Measurements from ENCODE around the gene AGXT2. TPM values are rescaled to one million over a fixed set of nuclear protein-coding genes. Genes with fewer than 3 reads are reported as not detected.

AGXT2 gene
- total RNA-seq, 1 experiment from 2014 or later = not detected

- Histone ChIP-seq H3K79me2 (ENCODE audit: insufficient read depth, low read length) (no peaks in the 10 kb centered on the region), H3K9me3 (ENCODE audit: control insufficient read depth in 1 of 2, insufficient read depth in 1 of 2, low read depth in 1 of 2, low read length in 2 of 2) (no peaks in the 10 kb centered on the region), H3K9me2 (ENCODE audit: insufficient read depth) (no peaks in the 10 kb centered on the region), H3K4me3 (replicated peaks in 1 of 2; ENCODE audit: low read depth in 1 of 2, low read length in 2 of 2) (no peak overlapping the region), H2AFZ (ENCODE audit: low read depth, low read length, poor library complexity, severe bottlenecking) (no peak overlapping the region), H3K4me1 (ENCODE audit: control insufficient read depth in 1 of 2, insufficient read depth in 2 of 2, low read length in 2 of 2) (no peaks in the 10 kb centered on the region), H3K4me2 (ENCODE audit: low read length) (no peak overlapping the region), H3K27me3 (ENCODE audit: insufficient read depth, low read length) (peaks cover 26% of the 10 kb centered on the region), H3K27ac (ENCODE audit: low read depth, low read length) (no peak overlapping the region), H3K36me3 (ENCODE audit: control insufficient read depth in 1 of 2, insufficient read depth in 2 of 2, low read length in 2 of 2) (no peaks in the 10 kb centered on the region), H3K9ac (ENCODE audit: low read length) (no peak overlapping the region), H4K20me1 (ENCODE audit: insufficient read depth) (no peaks in the 10 kb centered on the region)
- ChIA-PET POLR2A (no interaction called here), CTCF (no interaction called here), RAD21 (ENCODE audit: low non-redundant PET in 1 of 2, low total read pairs in 2 of 2, uncharacterized antibody in 2 of 2, unreplicated experiment in 2 of 2) (no interaction called here)
- no peak for DNase-seq (ENCODE audit: low read depth, low spot score)
- ATAC-seq = no peak
- TF ChIP-seq RAD21 (IDR thresholded peaks at IDR 0.05; ENCODE audit: low read depth) (no peak), EGR1 (IDR thresholded peaks at IDR 0.05; ENCODE audit: low read depth) (no peak), CTCF (IDR thresholded peaks at IDR 0.05 in 2 of 3, conservative IDR thresholded peaks at IDR 0.05 in 1 of 3; ENCODE audit: borderline replicate concordance in 1 of 3, insufficient read depth in 1 of 3, low read depth in 2 of 3, low read length in 2 of 3) (no peak), TCF7L2 (IDR thresholded peaks at IDR 0.05; ENCODE audit: borderline replicate concordance, extremely low read depth, insufficient read depth, insufficient read length) (no peak), SIN3A (IDR thresholded peaks at IDR 0.05; ENCODE audit: low read depth) (no peak), ZBTB33 (IDR thresholded peaks at IDR 0.05; ENCODE audit: extremely low read depth, insufficient replicate concordance, low read length) (no peak), ELF1 (IDR thresholded peaks at IDR 0.05; ENCODE audit: borderline replicate concordance, low read depth) (no peak), SRF (IDR thresholded peaks at IDR 0.05; ENCODE audit: low read depth) (no peak), FOSL1 (IDR thresholded peaks at IDR 0.05; ENCODE audit: low read depth) (no peak), POLR2A (IDR thresholded peaks at IDR 0.05; ENCODE audit: borderline replicate concordance, extremely low read depth, insufficient read depth, insufficient read length) (no peak), MAX (IDR thresholded peaks at IDR 0.05) (no peak), POLR2AphosphoS5 (IDR thresholded peaks at IDR 0.05; ENCODE audit: low read depth, low read length) (no peak), EZH2 (IDR thresholded peaks at IDR 0.05) (no peak), ATF3 (IDR thresholded peaks at IDR 0.05) (no peak), EZH2phosphoT487 (IDR thresholded peaks at IDR 0.05; ENCODE audit: borderline replicate concordance) (no peak), JUND (IDR thresholded peaks at IDR 0.05) (no peak), REST (IDR thresholded peaks at IDR 0.05; ENCODE audit: low read depth) (no peak), CEBPB (IDR thresholded peaks at IDR 0.05; ENCODE audit: low read depth) (no peak), SP1 (IDR thresholded peaks at IDR 0.05; ENCODE audit: low read depth) (no peak)
- BruUV-seq (replicated peaks) = no TSS peak
- intact Hi-C loops (cut with micrococcal nuclease) = loop anchor here (10.0 kb wide), 1 partner anchor 499 kb away; no protein-coding TSS in a partner anchor
These were observed 48.5 kb upstream of the AGXT2 start for GRCh38 chr5:35096216-35096615.

All from HCT116 (cell line).